GM23248 (cell line): ENCODE measurements around the gene SLC44A2.

ENCODE experiments used
- EZH2 ChIP-seq: fragments of 200-600 bp; sonication (generic); IDR thresholded peaks from 2 replicates; pipeline ENCODE4 v1.6.1; 2018; ENCODE audit warnings: antibody characterized with exemption, mild to moderate bottlenecking; ENCODE audit not compliant: insufficient read depth, poor library complexity, severe bottlenecking
- EZH2phosphoT487 ChIP-seq: fragments of 200-600 bp; sonication (generic); IDR thresholded peaks from 2 replicates; pipeline ENCODE4 v1.6.1; 2018; ENCODE audit warnings: antibody characterized with exemption, moderate library complexity, mild to moderate bottlenecking, low read depth; ENCODE audit not compliant: insufficient read depth

GRCh38 chr19:10642473-10643171, 17.3 kb downstream of the SLC44A2 start:
- TF ChIP-seq EZH2 (no peak), EZH2phosphoT487 (no peak)
